Activated T-cell treated with anti-CD3 and anti-CD28 coated beads, Interleukin-2, amount 50 U/mL, for 1 hour (primary cell): ENCODE measurements around the gene CCT4.
"Not testable (repeated sequence)": the region's sequence is repeated elsewhere in the genome, so short reads cannot be mapped to it uniquely, and the experiment has no call there.

Source experiments
- DNase-seq: peaks from one replicate; pipeline ENCODE4 v3.0.0-alpha.2; 2020

CCT4 gene

GRCh38 chr2:61888267-61889055 lies at the start of gene CCT4:
Gene CCT4, minus strand, starts transcription at chr2:61888656. Its CDS starts 149 bp downstream, at chr2:61888507.
- DNase-seq = peak; percentile 96

DNA sequence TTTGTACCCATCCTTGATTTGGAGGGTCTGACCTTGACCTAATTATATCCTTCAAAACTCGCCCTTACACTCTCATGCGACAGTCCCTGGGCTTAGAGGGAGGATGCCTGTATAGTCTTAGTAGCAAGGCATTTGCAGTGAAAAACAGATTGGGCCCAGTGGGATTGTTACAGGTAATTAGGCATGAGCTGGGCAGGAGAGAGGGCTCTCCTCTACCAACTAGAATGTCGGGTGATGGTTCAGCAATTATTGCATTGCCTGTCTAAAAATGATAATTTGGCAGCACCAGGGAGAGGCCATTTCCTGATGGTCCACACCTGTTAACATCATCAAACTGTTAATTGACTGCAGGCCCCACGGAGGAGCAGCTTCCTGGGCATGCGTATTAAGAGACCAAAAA lies 49.4 kb upstream of the CCT4 start:
- no peak for DNase-seq

GRCh38 chr2:61937098-61937497 lies 48.6 kb upstream of the CCT4 start:
- no peak for DNase-seq

DNA sequence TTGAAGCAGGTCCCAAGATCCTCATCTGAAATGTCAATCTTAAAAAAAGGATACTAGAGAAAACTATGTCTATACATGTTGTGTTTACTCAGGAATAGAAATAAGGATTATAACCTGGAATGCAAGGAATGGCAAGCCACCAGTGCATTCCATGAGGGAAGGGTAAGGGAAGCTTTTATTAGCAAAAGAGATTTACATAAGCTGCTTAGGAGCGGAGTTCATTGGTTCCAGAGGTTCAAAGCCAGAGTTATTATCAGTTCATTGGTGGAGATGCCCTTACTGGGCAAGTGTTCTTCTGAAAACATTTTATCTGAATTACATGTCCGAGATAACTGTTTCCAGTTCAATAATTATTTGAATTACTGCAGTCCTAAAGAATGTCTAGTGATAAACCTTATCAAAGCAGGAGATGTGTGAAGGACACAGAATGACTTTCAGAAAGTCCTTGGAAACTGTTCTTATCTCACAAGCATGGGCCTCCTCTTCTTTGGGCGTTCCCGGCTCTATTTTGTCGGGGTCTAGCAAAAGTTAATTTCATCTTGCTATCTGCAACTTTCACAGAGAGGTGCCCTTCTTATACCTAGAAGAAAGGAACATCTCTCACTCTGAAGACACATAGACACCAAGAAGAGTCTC lies 40.5 kb upstream of the CCT4 start:
- DNase-seq = no peak

- DNase-seq = no peak
Observed at GRCh38 chr2:61926531-61927477, 38.3 kb upstream of the CCT4 start.

DNA sequence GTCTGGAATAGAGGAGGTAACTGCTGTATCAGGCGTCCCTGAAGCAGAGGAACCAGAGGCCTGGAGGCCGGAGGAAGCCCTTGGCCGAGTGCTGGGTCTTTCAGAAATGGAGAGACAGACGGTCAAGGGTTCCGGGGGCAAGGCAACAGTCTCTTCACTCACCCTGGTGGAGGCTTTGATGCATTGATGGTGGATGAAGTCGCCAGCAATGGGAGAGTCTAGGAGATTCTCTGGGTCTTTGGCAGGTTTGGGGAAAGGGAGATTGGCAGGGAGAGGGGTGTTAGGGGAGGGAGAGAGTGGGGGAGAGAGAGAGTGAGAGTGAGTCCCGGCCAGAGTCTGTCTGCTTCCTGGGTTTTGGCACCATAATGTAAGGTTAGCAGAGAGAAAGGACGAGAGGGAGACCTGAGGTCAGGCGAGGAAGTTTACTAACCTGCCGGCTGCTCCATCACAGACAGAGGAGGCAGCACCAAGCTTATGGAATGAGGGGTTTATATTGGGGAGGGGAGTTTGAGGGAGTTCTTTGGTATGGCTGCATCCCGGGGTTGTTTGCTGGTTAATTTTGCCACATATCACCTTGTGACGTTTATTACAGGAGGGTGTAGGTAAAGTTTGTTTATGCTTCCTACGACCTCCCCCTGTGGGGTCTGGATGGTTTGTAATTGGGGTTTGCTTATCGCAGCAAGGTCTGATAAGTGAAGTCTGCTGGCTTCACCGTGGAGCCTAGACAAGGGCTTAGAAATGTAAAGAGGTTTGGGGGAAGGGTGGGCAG lies 36.6 kb upstream of the CCT4 start:
- no peak for DNase-seq

- DNase-seq = no peak
Observed at GRCh38 chr2:61922714-61923113, 34.3 kb upstream of the CCT4 start.

DNA sequence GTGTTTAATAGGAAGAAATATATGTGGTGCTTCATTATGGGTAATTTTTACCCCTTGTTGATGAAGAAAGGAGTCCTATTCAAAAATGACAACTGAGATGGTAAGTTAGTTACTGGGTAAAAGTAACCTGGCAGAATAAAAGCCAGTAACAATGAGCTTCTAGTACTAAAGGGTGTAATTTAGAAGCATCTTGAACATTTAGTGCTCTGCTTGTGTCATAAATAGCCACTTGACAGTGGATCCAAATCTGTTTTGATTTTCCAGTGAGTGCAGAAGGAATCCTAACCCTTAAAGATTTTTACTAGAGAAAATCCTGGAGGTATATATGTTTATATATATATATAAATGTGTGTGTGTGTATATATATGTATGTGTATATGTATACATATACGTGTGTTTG lies 32.1 kb upstream of the CCT4 start:
- DNase-seq = no peak

DNA sequence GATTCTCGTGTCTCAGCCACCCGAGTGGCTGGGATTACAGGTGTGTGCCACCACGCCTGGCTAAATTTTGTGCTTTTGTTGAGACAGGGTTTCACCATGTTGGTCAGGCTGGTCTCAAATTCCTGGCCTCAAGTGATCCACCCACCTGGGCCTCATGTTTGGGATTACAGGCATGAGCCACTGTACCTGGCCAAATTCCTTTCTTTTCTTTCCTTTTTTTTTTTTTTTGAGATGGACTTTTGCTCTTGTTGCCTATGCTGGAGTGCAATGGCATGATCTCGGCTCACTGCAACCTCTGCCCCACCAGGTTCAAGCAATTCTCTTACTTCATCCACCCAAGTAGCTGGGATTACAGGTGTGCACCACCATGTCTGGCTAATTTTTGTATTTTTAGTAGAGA lies 26.3 kb upstream of the CCT4 start:
- not testable (repeated sequence) for DNase-seq

DNA sequence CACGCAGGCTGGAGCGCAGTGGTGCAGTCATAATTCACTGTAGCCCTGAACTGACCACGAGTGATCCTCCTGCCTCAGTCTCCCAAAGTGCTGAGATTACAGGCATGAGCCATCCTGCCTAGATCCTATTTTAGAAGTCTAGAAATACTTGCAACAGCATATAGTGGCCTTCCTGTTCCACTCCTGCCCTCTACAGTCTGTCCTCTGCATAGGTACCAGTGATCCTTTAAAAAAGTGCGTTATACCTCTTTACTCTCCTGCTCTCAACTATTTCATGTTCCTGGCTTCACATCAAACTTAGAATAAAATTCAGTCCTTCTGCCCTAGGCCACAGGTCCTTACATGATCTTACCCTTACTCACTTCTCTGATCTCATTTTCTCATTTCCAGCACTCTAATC lies 23.1 kb upstream of the CCT4 start:
- no peak for DNase-seq

DNA sequence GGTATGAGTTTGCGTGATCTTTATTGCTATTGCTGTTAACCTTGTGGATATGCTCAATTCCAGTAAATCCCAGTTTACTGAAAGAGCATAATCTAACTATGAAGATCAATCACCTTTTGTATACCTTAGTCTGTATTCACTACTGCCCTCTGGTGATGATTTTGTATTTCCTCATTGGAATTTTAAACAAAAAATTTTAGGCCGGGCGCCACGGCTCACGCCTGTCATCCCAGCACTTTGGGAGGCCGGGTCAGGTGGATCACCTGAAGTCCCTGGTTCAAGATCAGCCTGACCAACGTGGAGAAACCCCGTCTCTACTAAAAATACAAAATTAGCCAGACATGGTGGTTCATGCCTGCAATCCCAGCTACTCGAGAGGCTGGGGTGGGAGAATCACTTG lies 22.1 kb upstream of the CCT4 start:
- no peak for DNase-seq

DNA sequence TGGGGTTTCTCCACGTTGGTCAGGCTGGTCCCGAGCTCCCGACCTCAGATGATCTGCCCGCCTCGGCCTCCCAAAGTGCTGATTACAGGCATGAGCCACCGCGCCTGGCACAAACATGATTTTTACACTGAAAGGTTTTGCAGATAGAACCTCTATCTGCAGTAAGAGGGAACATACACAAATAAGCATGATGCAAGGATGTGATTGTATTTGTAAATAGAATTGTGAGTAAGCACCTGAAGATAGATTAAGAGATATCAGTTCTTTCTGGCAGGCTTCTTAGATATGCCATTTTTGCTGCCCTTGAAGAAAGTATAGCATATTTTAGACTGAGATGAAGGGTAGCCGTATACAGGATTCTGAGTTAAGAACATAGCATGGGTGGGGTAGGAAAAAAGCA lies 20.7 kb upstream of the CCT4 start:
- DNase-seq = no peak

DNA sequence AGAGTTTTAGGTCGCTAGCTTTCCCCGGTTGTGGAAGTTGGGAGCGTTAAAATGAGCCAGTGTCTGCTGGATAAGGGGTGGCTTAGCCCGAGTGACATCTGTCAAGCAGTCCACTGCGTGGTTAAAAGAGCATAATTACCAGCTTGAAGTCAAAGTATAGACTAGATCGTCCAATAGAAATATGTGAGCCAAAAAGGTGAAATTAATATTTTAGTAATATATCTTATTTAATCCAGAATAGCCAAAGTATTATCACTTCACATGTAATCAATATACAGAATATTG lies 17.7 kb upstream of the CCT4 start:
- DNase-seq = no peak

DNA sequence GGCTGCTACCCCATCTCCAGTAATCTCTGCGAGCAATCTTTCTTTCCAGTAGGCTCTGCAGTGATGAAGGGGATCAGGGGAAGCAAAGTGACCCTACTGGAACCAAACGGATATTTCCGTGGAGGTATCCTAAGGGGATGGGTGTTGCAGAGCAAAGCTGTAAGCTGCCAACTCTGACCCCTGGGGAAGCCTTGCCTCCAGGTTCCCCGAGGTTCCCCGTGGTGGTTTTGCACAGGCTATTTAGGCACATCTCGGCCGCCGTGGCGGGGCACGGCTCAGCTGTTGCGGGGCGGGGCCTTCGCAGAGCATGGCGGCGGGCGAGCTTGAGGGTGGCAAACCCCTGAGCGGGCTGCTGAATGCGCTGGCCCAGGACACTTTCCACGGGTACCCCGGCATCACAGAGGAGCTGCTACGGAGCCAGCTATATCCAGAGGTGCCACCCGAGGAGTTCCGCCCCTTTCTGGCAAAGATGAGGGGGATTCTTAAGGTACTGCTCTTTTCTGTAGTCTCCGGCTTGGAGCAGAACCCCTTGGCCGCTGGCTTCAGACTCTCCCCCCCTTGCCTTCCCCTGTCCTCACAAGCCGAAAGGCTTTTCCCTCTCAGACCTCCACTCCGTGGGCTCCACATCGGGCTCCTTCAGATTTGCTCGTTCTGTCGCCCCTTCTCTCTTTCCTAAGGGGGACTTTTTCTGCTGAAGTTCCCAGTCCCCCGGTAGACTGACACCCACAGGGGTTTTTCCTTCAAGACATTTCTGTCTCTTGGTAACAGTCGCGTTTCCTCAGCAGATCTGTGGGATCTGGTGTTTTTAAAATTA lies 17.1 kb upstream of the CCT4 start, which contains the start of gene COMMD1:
TSS of gene COMMD1 (plus strand) at position 303 of the 814 bp plus-strand sequence. CDS start at position 308, 5 bp downstream.
- peak; percentile 81 for DNase-seq

GRCh38 chr2:61900281-61900680 lies 11.8 kb upstream of the CCT4 start:
- no peak for DNase-seq

- DNase-seq = no peak
Observed at GRCh38 chr2:61898810-61899209, 10.4 kb upstream of the CCT4 start.

DNA sequence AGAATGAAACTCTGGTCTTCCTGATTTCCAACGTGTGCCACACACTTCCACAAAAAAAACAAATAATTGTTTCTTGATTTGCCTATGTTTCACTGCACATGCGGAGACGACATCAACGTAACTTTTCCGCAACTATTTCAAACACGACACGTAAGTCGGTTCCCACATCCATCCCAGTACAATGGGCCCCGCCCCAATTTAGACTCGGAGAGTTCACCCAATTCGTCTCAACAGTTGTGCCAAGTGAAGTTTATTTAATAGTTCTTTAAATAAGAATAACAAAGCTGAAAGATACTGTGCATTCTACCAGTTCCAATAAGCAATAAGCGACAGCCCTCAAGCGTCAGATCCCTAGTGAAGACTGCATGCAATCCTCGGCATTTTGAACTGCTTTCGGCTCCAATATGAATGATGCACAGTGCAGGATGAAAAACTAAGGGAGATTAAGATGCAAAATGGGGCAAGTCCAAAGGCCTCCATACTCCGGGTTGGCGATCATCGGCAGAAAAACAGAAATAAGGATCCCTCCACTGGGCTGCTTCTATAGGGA lies 664 bp downstream of the CCT4 start:
- DNase-seq = peak; percentile 27

DNA sequence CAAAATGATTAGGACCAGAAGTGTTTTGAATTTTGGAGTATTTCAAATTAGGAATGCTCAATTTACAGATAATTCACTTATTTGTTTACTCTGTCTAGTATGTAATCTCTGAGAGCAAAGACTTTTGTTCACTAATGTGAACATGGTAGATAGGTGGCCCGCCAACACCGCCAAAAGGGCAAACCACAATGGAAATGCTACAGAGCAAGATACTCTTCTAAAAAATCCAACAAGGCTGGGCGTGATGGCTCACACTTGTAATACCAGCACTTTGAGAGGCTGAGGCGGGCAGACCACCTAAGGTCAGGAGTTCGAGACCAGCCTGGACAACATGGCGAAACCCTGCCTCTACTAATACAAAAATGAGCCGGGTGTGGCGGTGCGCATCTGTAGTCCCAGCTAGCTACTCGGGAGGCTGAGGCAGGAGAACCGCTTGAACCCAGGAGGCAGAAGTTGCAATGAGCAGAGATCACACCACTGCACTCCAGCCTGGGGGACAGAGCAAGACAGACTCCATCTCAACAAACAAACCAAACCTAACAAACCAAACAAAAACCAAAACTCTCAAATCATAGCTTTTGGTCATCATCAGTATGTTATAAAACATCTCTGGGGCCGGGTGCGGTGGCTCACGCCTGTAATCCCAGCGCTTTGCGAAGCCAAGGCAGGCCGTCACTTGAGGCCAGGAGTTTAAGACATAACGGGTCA lies 2.4 kb downstream of the CCT4 start:
- DNase-seq = no peak

DNA sequence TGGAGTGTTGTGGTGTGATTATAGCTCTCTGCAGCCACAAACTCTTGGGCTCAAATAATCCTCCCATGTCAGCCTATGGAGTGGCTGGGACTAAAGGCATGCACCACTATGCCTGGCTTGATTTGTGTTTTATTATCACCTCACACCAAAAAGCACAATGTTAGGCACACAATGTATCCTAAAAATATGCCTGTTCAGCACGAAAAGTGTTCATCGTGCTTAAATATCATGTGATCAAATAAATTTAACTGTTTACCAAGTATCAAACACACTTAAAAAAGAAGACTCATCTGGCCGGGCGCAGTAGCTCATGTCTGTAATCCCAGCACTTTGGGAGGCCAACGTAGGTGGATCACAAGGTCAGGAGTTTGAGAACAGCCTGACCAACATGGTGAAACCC lies 5.6 kb downstream of the CCT4 start:
- DNase-seq = no peak

- not testable (repeated sequence) for DNase-seq
Observed at GRCh38 chr2:61879351-61879750, 9.1 kb downstream of the CCT4 start.

GRCh38 chr2:61878761-61879160 lies 9.7 kb downstream of the CCT4 start:
- DNase-seq = no peak
